Activated CD8-positive, alpha-beta memory T cell treated with anti-CD3 and anti-CD28 coated beads, Interleukin-2, amount 50 U/mL, for 4 hours (primary cell): ENCODE data around the gene TMEM229B.

Experiments
- DNase-seq: peaks from one replicate; pipeline ENCODE4 v3.0.0-alpha.2; 2020

Gene TMEM229B

GRCh38 chr14:67514650-67515385 is 26.3 kb upstream of the TMEM229B start:
- peak; percentile 32 for DNase-seq

DNA sequence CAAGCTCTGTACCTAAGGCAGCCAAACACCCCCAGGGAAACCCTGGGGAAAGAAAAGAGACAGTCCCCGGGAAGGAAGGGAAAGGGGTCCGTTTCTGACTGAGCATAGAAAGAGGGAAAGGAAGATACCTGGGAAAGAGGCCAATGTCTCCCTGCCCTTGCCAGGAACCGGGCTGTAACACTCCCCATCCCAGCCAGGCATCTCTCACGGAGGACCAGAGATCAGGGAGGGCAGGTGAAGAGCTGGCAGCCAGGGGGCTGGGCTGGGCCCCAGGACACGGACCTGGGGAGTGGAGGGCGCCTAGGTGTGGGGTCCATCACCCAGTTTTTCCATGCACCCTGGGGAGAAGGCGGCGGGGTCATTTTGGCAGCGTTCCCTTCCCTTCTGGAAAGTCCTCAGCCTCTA is 25.7 kb upstream of the TMEM229B start:
- DNase-seq, result no peak

DNA sequence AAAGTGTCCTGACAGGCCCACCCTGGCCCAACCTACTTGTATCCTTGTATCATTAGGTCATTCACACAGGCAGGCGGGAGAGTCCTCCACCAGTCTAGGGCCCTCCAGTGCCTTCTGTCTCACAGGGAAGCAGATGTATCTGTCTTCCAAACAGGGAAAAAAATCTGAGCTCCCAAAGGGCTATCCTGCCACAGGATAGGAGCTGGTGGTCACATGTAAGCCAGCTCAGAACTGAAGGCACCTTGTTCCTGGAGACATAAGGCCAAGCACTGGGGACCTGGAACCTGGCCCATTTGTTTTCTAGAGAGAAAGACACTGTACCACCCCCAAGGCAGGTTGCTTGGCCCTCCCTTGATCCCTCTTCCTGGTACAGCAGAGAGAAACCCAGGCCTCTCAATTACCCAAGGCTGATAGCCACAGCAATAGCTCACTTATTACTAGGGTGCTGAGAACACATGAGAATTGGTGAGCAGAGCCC is 25.1 kb upstream of the TMEM229B start:
- no peak for DNase-seq

GRCh38 chr14:67512463-67513310 is 24.2 kb upstream of the TMEM229B start:
- no peak for DNase-seq

GRCh38 chr14:67510836-67511235 is 22.3 kb upstream of the TMEM229B start:
- no peak for DNase-seq

GRCh38 chr14:67510121-67510520 is 21.6 kb upstream of the TMEM229B start:
- no peak for DNase-seq

DNA sequence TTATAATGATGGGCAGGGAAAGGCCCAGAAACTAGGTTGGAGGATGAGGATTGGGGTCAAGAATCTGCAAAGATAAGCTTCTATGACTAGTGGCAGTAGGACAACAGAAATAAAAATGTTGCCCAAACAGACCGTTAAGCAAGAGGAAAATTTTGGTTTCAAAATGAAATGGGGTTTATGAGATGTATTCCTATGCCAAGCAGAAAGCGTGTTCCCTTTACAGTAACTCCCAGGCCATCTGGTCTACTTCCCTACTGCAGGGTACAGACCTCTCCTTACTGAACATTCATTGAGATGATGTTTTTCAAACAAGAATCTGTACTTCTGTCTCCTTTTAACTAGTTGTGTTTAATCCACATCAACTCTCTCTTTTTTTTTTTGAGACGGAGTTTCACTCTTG is 20.4 kb upstream of the TMEM229B start:
- no peak for DNase-seq

- no peak for DNase-seq
These were observed 16.7 kb upstream of the TMEM229B start for GRCh38 chr14:67505254-67505653.

GRCh38 chr14:67503331-67503730 is 14.8 kb upstream of the TMEM229B start:
- DNase-seq, result no peak

- no peak for DNase-seq
These were observed 14.3 kb upstream of the TMEM229B start for GRCh38 chr14:67502867-67503266.

- DNase-seq, result no peak
These were observed 13.1 kb upstream of the TMEM229B start for GRCh38 chr14:67501670-67502069.

DNA sequence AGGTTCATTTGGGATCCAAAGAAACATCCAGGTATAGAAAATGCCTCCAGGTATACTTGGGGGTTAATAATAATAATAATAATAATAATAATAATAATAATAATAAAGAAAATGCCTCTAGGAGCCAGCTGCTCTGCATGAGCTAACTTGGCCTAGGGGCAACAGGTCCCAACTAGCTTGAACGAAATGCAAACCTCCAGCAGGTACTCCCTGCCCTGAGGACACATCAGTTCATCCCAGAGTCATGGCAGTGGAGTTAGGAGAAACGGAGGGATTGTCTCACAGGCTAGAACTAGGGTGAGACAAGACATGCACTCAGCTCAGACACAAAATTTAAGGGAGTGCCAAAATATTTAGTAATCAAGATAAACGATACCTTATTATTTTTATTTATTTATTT is 12.5 kb upstream of the TMEM229B start:
- DNase-seq, result no peak

GRCh38 chr14:67497716-67498115 is 9.2 kb upstream of the TMEM229B start:
- DNase-seq, result no peak

- DNase-seq, result no peak
These were observed 8.7 kb upstream of the TMEM229B start for GRCh38 chr14:67497216-67497615.

GRCh38 chr14:67495827-67496226 is 7.3 kb upstream of the TMEM229B start:
- no peak for DNase-seq

GRCh38 chr14:67493092-67493717 is 4.7 kb upstream of the TMEM229B start:
- DNase-seq, result no peak

- no peak for DNase-seq
These were observed 4.0 kb upstream of the TMEM229B start for GRCh38 chr14:67492538-67492937.

GRCh38 chr14:67491741-67492507 is 3.4 kb upstream of the TMEM229B start:
- DNase-seq, result no peak

DNA sequence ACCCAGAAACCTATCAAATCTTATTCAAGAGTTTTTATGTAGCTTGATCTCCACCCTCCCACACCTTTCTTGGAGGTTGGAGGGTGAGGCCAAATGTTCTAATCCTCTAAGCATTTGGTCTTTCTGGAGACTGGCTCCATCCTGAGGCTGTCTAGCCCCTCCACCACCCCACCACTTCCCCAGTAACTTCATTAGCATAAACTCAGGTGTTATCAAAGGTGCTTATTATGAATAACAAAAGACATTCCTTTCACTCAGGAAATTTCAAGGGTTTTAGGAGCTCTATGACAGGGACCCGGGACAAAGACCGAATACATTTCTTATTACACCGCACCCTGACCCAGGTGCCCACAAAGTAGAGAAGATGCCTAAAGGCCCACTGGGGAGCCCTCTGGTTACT is 2.8 kb upstream of the TMEM229B start:
- no peak for DNase-seq

GRCh38 chr14:67490196-67490595 is 1.7 kb upstream of the TMEM229B start:
- DNase-seq, result no peak

DNA sequence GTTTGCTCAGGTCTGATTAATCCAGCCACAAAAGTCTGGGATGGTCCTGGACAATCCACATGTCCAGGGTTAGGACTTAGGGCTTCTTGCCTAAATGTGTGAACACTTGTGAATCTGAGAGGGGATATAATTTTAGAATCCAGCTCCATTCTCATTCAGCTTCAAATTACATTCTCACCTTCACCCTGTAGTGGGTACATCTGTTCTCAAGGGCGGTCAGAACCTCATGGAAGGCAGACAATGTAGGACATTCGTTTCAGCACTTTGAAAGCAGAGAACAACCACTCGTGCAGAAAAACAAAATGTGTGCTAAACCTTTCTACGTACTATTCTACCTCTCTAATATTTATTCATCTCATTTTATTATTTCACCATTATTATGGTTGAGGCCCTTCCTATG is 1.2 kb downstream of the TMEM229B start:
- no peak for DNase-seq

DNA sequence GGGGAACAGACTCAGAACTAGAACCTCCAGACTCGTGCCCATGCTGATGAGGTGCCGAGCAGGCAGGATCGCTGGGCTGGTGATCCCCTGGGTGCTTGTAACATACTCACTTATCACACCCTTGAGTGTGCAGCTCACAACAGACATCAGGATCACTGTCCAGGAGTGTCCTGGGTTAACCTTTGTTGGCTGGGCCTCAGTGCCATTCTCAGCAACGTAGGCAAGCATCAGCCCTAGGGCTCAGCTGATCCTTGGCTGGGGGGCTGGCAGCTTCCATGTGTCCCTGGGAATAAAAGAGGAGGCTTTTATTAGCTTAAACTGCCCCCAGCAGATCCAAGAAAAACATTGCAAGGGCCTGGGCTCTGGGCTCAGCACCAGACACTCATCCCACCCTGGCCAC is 1.6 kb downstream of the TMEM229B start:
- DNase-seq, result no peak
